ENCODE measurements around the gene HACD2.
"Not testable (repeated sequence)": the region's sequence is repeated elsewhere in the genome, so short reads cannot be mapped to it uniquely, and the experiment has no call there.

HACD2 gene

GRCh38 chr3:123493912-123494311 lies 90.9 kb downstream of the HACD2 start:
- Histone ChIP-seq H3K4me1 (ENCODE audit: control insufficient read depth in 5 of 5, insufficient read depth in 5 of 5, low read length in 5 of 5) (no peaks in the 10 kb centered on the region), H3K27ac (ENCODE audit: low read depth, low read length) (no peak overlapping the region), H3K36me3 (ENCODE audit: control insufficient read depth in 5 of 5, insufficient read depth in 5 of 5, low read length in 5 of 5) (peaks cover 31 to 73% (median 61%) of the 10 kb centered on the region in 5 donors), H3K9me3 (ENCODE audit: control insufficient read depth in 5 of 5, low read length in 5 of 5) (no peaks in the 10 kb centered on the region), H3K9ac (ENCODE audit: low read length in 5 of 5) (no peak overlapping the region), H3K27me3 (ENCODE audit: control insufficient read depth in 5 of 5, insufficient read depth in 4 of 5, low read length in 5 of 5) (no peaks in the 10 kb centered on the region), H3K4me3 (ENCODE audit: low read depth in 1 of 5, low read length in 5 of 5) (no peak overlapping the region)

- H3K4me3 ChIP-seq (ENCODE audit: low read depth in 1 of 5, low read length in 5 of 5) = no peak overlapping the region
- H3K9me3 ChIP-seq (ENCODE audit: control insufficient read depth in 5 of 5, low read length in 5 of 5) = no peaks in the 10 kb centered on the region
- no peaks in the 10 kb centered on the region for H3K27me3 ChIP-seq (ENCODE audit: control insufficient read depth in 5 of 5, insufficient read depth in 4 of 5, low read length in 5 of 5)
- no peak overlapping the region for H3K27ac ChIP-seq (ENCODE audit: low read depth, low read length)
- peaks cover 27 to 55% (median 43%) of the 10 kb centered on the region in 5 donors for H3K36me3 ChIP-seq (ENCODE audit: control insufficient read depth in 5 of 5, insufficient read depth in 5 of 5, low read length in 5 of 5)
- no peak overlapping the region for H3K9ac ChIP-seq (ENCODE audit: low read length in 5 of 5)
- no peaks in the 10 kb centered on the region for H3K4me1 ChIP-seq (ENCODE audit: control insufficient read depth in 5 of 5, insufficient read depth in 5 of 5, low read length in 5 of 5)
Observed at GRCh38 chr3:123491966-123492587, 92.8 kb downstream of the HACD2 start.

GRCh38 chr3:123489400-123490004 lies 95.4 kb downstream of the HACD2 start:
- H3K9me3 ChIP-seq (ENCODE audit: control insufficient read depth in 5 of 5, low read length in 5 of 5) = no peaks in the 10 kb centered on the region
- no peak overlapping the region for H3K9ac ChIP-seq (ENCODE audit: low read length in 5 of 5)
- H3K4me3 ChIP-seq (ENCODE audit: low read depth in 1 of 5, low read length in 5 of 5) = no peak overlapping the region
- H3K4me1 ChIP-seq (ENCODE audit: control insufficient read depth in 5 of 5, insufficient read depth in 5 of 5, low read length in 5 of 5) = no peaks in the 10 kb centered on the region
- peaks cover 18 to 35% (median 25%) of the 10 kb centered on the region in 5 donors for H3K36me3 ChIP-seq (ENCODE audit: control insufficient read depth in 5 of 5, insufficient read depth in 5 of 5, low read length in 5 of 5)
- H3K27me3 ChIP-seq (ENCODE audit: control insufficient read depth in 5 of 5, insufficient read depth in 4 of 5, low read length in 5 of 5) = no peaks in the 10 kb centered on the region
- H3K27ac ChIP-seq (ENCODE audit: low read depth, low read length) = no peak overlapping the region

DNA sequence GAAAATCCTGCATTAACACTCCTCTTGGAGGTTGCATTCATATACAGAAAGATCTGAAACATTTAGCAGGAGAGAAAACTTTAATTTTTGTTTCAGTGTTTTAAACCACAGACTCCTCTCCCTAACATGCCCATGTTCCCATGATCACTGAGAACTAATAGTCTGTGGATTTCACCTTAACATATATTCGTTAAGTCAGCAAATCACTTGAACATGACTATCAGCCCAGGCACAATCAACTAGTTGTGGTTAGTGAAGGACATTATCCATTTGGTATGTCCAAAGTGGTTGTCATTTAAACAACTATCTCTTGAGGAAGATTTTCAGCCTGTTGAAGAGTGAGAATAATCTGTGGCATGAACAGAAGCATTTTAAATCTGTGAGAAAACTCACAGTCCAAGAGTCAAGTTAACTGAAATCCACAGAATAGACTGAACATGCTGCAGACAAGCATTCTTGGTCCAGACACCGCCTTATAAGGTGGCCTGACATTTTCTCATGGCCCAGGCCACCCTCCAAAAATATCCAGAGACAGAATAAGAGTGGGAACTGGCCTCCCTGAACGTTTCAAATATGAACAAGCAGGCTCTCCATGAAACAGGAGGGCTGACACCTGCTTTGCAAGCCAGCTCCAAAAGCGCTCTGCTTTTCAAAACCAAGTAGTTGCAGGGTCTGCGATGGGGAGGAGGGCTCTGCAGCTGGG lies 96.1 kb downstream of the HACD2 start:
- H3K36me3 ChIP-seq (ENCODE audit: control insufficient read depth in 5 of 5, insufficient read depth in 5 of 5, low read length in 5 of 5) = peaks cover 12 to 28% (median 18%) of the 10 kb centered on the region in 5 donors
- H3K4me1 ChIP-seq (ENCODE audit: control insufficient read depth in 5 of 5, insufficient read depth in 5 of 5, low read length in 5 of 5) = no peaks in the 10 kb centered on the region
- no peak overlapping the region for H3K27ac ChIP-seq (ENCODE audit: low read depth, low read length)
- H3K9ac ChIP-seq (ENCODE audit: low read length in 5 of 5) = no peak overlapping the region
- H3K27me3 ChIP-seq (ENCODE audit: control insufficient read depth in 5 of 5, insufficient read depth in 4 of 5, low read length in 5 of 5) = no peaks in the 10 kb centered on the region
- H3K9me3 ChIP-seq (ENCODE audit: control insufficient read depth in 5 of 5, low read length in 5 of 5) = no peaks in the 10 kb centered on the region
- H3K4me3 ChIP-seq (ENCODE audit: low read depth in 1 of 5, low read length in 5 of 5) = no peak overlapping the region

DNA sequence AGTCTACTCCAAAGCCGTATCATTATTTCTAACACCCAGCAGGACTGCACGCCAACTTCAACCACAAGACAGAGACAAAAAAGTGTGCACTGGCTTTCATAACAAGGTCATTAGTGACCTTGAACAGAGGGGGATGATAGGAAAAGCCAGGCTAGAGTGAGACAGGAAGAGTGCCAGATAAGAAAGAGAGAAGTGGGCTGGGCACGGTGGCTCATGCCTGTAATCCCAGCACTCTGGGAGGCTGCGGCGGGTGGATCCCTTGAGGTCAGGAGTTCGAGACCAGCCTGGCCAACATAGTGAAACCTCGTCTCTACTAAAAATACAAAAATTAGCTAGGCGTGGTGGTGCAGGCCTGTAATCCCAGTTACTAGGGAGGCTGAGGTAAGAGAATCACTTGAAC lies 97.8 kb downstream of the HACD2 start:
- H3K9me3 ChIP-seq (ENCODE audit: control insufficient read depth in 5 of 5, low read length in 5 of 5); H3K4me3 ChIP-seq (ENCODE audit: low read depth in 1 of 5, low read length in 5 of 5); H3K27me3 ChIP-seq (ENCODE audit: control insufficient read depth in 5 of 5, insufficient read depth in 4 of 5, low read length in 5 of 5); H3K9ac ChIP-seq (ENCODE audit: low read length in 5 of 5); H3K27ac ChIP-seq (ENCODE audit: low read depth, low read length); H3K4me1 ChIP-seq (ENCODE audit: control insufficient read depth in 5 of 5, insufficient read depth in 5 of 5, low read length in 5 of 5): not testable (repeated sequence)
- H3K36me3 ChIP-seq (ENCODE audit: control insufficient read depth in 5 of 5, insufficient read depth in 5 of 5, low read length in 5 of 5) = peaks cover 7 to 18% (median 10%) of the 10 kb centered on the region in 5 donors

- Histone ChIP-seq H3K4me3 (ENCODE audit: low read depth in 1 of 5, low read length in 5 of 5) (no peak overlapping the region), H3K27ac (ENCODE audit: low read depth, low read length) (no peak overlapping the region), H3K9ac (ENCODE audit: low read length in 5 of 5) (no peak overlapping the region), H3K4me1 (ENCODE audit: control insufficient read depth in 5 of 5, insufficient read depth in 5 of 5, low read length in 5 of 5) (no peaks in the 10 kb centered on the region), H3K9me3 (ENCODE audit: control insufficient read depth in 5 of 5, low read length in 5 of 5) (no peaks in the 10 kb centered on the region), H3K27me3 (ENCODE audit: control insufficient read depth in 5 of 5, insufficient read depth in 4 of 5, low read length in 5 of 5) (no peaks in the 10 kb centered on the region), H3K36me3 (ENCODE audit: control insufficient read depth in 5 of 5, insufficient read depth in 5 of 5, low read length in 5 of 5) (peaks cover 1 to 15% (median 7%) of the 10 kb centered on the region in 5 donors)
Observed at GRCh38 chr3:123486460-123486859, 98.4 kb downstream of the HACD2 start.

GRCh38 chr3:123485551-123485950 lies 99.3 kb downstream of the HACD2 start:
- no peak overlapping the region for H3K27ac ChIP-seq (ENCODE audit: low read depth, low read length)
- H3K9ac ChIP-seq (ENCODE audit: low read length in 5 of 5) = no peak overlapping the region
- no peaks in the 10 kb centered on the region for H3K27me3 ChIP-seq (ENCODE audit: control insufficient read depth in 5 of 5, insufficient read depth in 4 of 5, low read length in 5 of 5)
- H3K9me3 ChIP-seq (ENCODE audit: control insufficient read depth in 5 of 5, low read length in 5 of 5) = no peaks in the 10 kb centered on the region
- no peaks in the 10 kb centered on the region for H3K4me1 ChIP-seq (ENCODE audit: control insufficient read depth in 5 of 5, insufficient read depth in 5 of 5, low read length in 5 of 5)
- H3K4me3 ChIP-seq (ENCODE audit: low read depth in 1 of 5, low read length in 5 of 5) = no peak overlapping the region
- peaks cover 0 to 7% (median 5%) of the 10 kb centered on the region in 5 donors for H3K36me3 ChIP-seq (ENCODE audit: control insufficient read depth in 5 of 5, insufficient read depth in 5 of 5, low read length in 5 of 5)

GRCh38 chr3:123483146-123483545 lies 101.7 kb downstream of the HACD2 start:
- H3K36me3 ChIP-seq (ENCODE audit: control insufficient read depth in 5 of 5, insufficient read depth in 5 of 5, low read length in 5 of 5) = no peaks in the 10 kb centered on the region
- no peak overlapping the region for H3K9ac ChIP-seq (ENCODE audit: low read length in 5 of 5)

DNA sequence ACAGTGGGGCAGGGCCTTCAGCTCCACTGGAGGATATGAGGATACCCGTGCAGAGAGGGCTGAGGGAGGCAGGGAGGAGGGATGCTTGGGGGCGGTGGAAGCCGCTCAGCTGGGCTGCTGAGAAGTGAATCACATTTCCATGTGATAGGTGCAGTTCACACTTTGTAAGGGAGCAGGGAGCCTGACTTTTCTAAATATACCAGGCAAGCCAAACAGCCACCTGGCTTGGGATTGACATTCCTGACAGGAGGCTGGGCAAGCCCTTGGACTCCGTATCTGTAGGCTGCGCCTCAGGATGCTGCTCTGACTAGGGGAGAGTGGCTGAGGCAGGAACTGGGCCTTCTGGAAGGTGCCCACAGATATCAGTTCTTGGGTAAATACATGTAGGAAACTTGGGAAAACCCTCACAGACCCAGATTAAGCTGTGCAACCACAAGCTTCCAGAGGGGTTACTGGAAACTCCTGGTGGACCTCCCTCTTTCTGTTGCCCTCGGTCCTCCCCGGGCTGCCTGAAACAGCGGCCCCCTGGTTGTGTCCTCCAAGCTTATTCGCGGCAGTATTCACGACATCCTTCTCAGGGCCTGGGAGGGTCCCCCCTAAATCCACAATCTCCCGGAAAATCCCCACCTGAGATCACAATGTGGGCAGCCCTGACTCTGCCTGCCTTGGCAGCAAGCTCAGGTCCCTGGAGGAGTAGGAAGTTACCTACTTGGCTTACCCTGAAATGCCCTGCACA lies 103.0 kb downstream of the HACD2 start:
- no peaks in the 10 kb centered on the region for H3K4me1 ChIP-seq (ENCODE audit: control insufficient read depth in 5 of 5, insufficient read depth in 5 of 5, low read length in 5 of 5)
- no peak overlapping the region for H3K9ac ChIP-seq (ENCODE audit: low read length in 5 of 5)
- H3K9me3 ChIP-seq (ENCODE audit: control insufficient read depth in 5 of 5, low read length in 5 of 5) = no peaks in the 10 kb centered on the region

More at GRCh38 chr3:123483146-123483545, 101.7 kb downstream of the HACD2 start:
- Histone ChIP-seq H3K4me1 (ENCODE audit: control insufficient read depth in 5 of 5, insufficient read depth in 5 of 5, low read length in 5 of 5) (no peaks in the 10 kb centered on the region), H3K4me3 (ENCODE audit: low read depth in 1 of 5, low read length in 5 of 5) (no peak overlapping the region), H3K9me3 (ENCODE audit: control insufficient read depth in 5 of 5, low read length in 5 of 5) (no peaks in the 10 kb centered on the region), H3K27me3 (ENCODE audit: control insufficient read depth in 5 of 5, insufficient read depth in 4 of 5, low read length in 5 of 5) (no peaks in the 10 kb centered on the region), H3K27ac (ENCODE audit: low read depth, low read length) (no peak overlapping the region)

GRCh38 chr3:123481071-123481470 lies 103.8 kb downstream of the HACD2 start:
- no peak overlapping the region for H3K9ac ChIP-seq (ENCODE audit: low read length in 5 of 5)
- no peaks in the 10 kb centered on the region for H3K36me3 ChIP-seq (ENCODE audit: control insufficient read depth in 5 of 5, insufficient read depth in 5 of 5, low read length in 5 of 5)
- no peak overlapping the region for H3K27ac ChIP-seq (ENCODE audit: low read depth, low read length)
- H3K9me3 ChIP-seq (ENCODE audit: control insufficient read depth in 5 of 5, low read length in 5 of 5) = no peaks in the 10 kb centered on the region
- H3K4me1 ChIP-seq (ENCODE audit: control insufficient read depth in 5 of 5, insufficient read depth in 5 of 5, low read length in 5 of 5) = no peaks in the 10 kb centered on the region
- no peaks in the 10 kb centered on the region for H3K27me3 ChIP-seq (ENCODE audit: control insufficient read depth in 5 of 5, insufficient read depth in 4 of 5, low read length in 5 of 5)
- H3K4me3 ChIP-seq (ENCODE audit: low read depth in 1 of 5, low read length in 5 of 5) = no peak overlapping the region

More for the DNA sequence above, 103.0 kb downstream of the HACD2 start:
- Histone ChIP-seq H3K27ac (ENCODE audit: low read depth, low read length) (no peak overlapping the region), H3K36me3 (ENCODE audit: control insufficient read depth in 5 of 5, insufficient read depth in 5 of 5, low read length in 5 of 5) (no peaks in the 10 kb centered on the region), H3K27me3 (ENCODE audit: control insufficient read depth in 5 of 5, insufficient read depth in 4 of 5, low read length in 5 of 5) (no peaks in the 10 kb centered on the region), H3K4me3 (ENCODE audit: low read depth in 1 of 5, low read length in 5 of 5) (no peak overlapping the region)

All from subcutaneous abdominal adipose tissue (tissue), 5 donors.